ENCODE results near the gene NFIC.

DNA sequence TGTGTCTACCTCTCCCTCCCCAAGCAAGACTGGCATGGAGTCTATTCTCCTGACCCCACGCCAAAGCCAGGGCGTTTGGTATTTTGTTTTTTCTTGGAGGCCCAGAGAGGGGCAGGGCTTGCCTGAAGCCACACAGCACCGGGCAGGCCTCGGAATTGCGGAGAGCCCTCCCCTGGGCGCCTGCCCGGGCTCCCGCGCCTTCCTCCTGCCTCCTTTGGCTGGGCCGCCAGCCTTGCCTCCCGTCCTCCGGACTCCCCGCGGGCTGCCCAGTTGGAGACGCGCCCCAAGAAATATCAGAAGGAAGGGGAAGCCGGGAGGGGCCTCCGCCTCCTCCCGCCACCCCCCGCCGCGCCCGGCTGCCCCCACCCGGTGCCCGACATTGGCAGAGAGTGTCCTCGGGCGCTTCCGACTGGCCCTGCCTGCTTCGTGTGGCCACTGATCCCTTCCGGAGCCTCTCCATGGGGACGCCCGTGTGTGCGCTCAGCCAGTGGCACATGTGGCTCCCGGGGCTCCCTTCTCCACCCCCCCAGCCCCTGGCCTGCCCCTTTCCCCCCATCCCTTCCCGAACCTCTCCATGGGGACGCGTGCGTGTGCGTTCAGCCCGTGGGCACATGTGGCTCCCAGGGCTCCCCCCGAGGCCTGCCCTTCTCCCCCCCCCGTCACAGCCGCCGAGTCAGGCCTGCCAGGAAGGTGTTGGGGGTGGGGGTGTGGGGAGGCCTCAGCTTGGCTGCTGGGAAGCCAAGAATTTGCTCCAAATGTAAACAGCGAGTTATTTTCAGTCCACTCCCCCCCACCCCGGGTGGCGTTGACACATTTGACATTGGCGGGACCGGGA, 37.3 kb downstream of the NFIC start:
- TF ChIP-seq, protein P1, sequence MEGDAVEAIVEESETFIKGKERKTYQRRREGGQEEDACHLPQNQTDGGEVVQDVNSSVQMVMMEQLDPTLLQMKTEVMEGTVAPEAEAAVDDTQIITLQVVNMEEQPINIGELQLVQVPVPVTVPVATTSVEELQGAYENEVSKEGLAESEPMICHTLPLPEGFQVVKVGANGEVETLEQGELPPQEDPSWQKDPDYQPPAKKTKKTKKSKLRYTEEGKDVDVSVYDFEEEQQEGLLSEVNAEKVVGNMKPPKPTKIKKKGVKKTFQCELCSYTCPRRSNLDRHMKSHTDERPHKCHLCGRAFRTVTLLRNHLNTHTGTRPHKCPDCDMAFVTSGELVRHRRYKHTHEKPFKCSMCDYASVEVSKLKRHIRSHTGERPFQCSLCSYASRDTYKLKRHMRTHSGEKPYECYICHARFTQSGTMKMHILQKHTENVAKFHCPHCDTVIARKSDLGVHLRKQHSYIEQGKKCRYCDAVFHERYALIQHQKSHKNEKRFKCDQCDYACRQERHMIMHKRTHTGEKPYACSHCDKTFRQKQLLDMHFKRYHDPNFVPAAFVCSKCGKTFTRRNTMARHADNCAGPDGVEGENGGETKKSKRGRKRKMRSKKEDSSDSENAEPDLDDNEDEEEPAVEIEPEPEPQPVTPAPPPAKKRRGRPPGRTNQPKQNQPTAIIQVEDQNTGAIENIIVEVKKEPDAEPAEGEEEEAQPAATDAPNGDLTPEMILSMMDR (IDR thresholded peaks at IDR 0.05; ENCODE audit: low read depth, low read length), result no peak
- TF ChIP-seq POLR2A (IDR thresholded peaks at IDR 0.05; ENCODE audit: extremely low read depth, insufficient read length) (no peak), MYC (IDR thresholded peaks at IDR 0.05; ENCODE audit: low read depth, low read length) (no peak)
- TF ChIP-seq, protein P2, sequence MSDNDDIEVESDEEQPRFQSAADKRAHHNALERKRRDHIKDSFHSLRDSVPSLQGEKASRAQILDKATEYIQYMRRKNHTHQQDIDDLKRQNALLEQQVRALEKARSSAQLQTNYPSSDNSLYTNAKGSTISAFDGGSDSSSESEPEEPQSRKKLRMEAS (IDR thresholded peaks at IDR 0.05; ENCODE audit: low read depth, low read length), result no peak
